ENCODE data around the gene XAB2.
A peak's percentile ranks its signal among the peaks of the same experiment; 100 is the strongest.

Gene XAB2

GRCh38 chr19:7661744-7662538 lies 32.6 kb upstream of the XAB2 start:
- H3K4me1 Mint-ChIP-seq (ENCODE audit: low read depth) = peaks cover 8% of the 10 kb centered on the region
- no peaks in the 10 kb centered on the region for H3K9me3 Mint-ChIP-seq
- no peaks in the 10 kb centered on the region for H3K27me3 Mint-ChIP-seq (ENCODE audit: low read depth)
- H3K4me3 Mint-ChIP-seq = no peak overlapping the region
- DNase-seq (ENCODE audit: low spot score) = no peak
- no peak overlapping the region for H3K27ac Mint-ChIP-seq
- no peaks in the 10 kb centered on the region for H3K36me3 Mint-ChIP-seq (ENCODE audit: low read depth)

DNA sequence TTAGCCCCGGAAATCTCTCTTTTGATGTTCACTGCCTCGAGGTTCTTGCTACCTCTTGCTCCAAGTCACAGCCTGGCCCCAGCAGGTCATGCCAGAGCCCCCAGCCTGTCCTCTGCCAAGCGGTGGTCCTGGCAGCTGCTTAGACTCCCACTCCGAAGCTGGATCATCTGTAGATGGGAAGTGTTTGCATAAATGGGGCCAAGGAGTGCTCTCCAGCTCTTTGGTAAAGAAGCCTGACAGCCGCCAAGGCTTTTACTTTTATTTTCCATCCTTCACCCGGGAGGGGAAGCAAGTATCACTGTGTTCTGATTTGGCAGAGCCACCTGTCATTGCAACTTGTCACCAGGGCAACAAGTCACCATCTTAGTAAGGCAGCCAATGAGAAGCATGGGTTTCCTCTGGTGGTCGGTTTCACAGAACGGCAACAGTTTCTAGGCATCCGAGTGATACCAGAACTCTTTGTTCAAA lies 28.9 kb upstream of the XAB2 start:
- peak overlapping the region; percentile 62 for H3K27ac Mint-ChIP-seq
- H3K9me3 Mint-ChIP-seq = no peaks in the 10 kb centered on the region
- peaks cover 12% of the 10 kb centered on the region for H3K4me1 Mint-ChIP-seq (ENCODE audit: low read depth)
- H3K27me3 Mint-ChIP-seq (ENCODE audit: low read depth) = no peaks in the 10 kb centered on the region
- H3K4me3 Mint-ChIP-seq = peak overlapping the region; percentile 57
- peak; percentile 35 for DNase-seq (ENCODE audit: low spot score)
- H3K36me3 Mint-ChIP-seq (ENCODE audit: low read depth) = no peaks in the 10 kb centered on the region

DNA sequence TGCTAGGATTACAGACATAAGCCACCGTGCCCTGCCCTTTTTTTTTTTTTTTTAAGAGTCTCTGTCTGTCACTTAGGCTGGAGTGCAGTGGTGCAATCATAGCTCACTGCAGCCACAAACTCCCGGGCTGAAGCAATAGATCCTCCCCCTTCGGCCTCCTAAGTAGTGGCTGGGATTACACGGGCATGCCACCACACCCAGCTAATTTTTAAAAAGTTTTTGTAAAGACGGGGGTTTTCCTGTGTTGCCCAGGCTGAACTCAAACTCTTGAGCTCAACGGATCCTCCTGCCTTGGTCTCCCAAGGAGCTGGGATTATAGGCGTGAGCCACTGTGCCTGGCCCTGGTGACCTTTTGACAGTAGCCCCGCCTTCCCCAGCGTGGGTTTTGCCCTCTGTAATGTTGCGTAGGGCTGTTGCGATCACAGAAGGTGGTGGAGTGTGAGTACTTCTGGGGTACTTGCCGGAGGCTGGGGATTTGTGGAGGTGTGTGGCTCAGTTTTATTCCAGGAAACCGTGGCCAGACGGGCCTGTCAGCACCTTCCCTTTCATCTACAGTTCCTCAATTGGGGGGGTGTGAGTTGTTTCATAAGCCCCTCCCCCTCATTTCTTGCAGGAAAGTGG lies 27.9 kb upstream of the XAB2 start:
- Mint-ChIP-seq H3K27ac (no peak overlapping the region), H3K4me1 (ENCODE audit: low read depth) (peaks cover 13% of the 10 kb centered on the region), H3K9me3 (no peaks in the 10 kb centered on the region), H3K36me3 (ENCODE audit: low read depth) (no peaks in the 10 kb centered on the region), H3K4me3 (no peak overlapping the region), H3K27me3 (ENCODE audit: low read depth) (no peaks in the 10 kb centered on the region)
- peak; percentile 42 for DNase-seq (ENCODE audit: low spot score)

- Mint-ChIP-seq H3K9me3 (no peaks in the 10 kb centered on the region), H3K27ac (no peak overlapping the region), H3K27me3 (ENCODE audit: low read depth) (no peaks in the 10 kb centered on the region), H3K36me3 (ENCODE audit: low read depth) (no peaks in the 10 kb centered on the region), H3K4me1 (ENCODE audit: low read depth) (peaks cover 15% of the 10 kb centered on the region), H3K4me3 (no peak overlapping the region)
- no peak for DNase-seq (ENCODE audit: low spot score)
These were observed 26.2 kb upstream of the XAB2 start for GRCh38 chr19:7655581-7655980.

GRCh38 chr19:7654401-7654800 lies 25.1 kb upstream of the XAB2 start:
- Mint-ChIP-seq H3K4me1 (ENCODE audit: low read depth) (peaks cover 15% of the 10 kb centered on the region), H3K9me3 (no peaks in the 10 kb centered on the region), H3K27me3 (ENCODE audit: low read depth) (no peaks in the 10 kb centered on the region), H3K27ac (no peak overlapping the region), H3K36me3 (ENCODE audit: low read depth) (no peaks in the 10 kb centered on the region), H3K4me3 (no peak overlapping the region)
- no peak for DNase-seq (ENCODE audit: low spot score)

- H3K27me3 Mint-ChIP-seq (ENCODE audit: low read depth) = no peaks in the 10 kb centered on the region
- H3K4me1 Mint-ChIP-seq (ENCODE audit: low read depth) = peaks cover 7% of the 10 kb centered on the region
- no peaks in the 10 kb centered on the region for H3K9me3 Mint-ChIP-seq
- peak; percentile 80 for DNase-seq (ENCODE audit: low spot score)
- peak overlapping the region; percentile 76 for H3K4me3 Mint-ChIP-seq
- peaks cover 2% of the 10 kb centered on the region for H3K36me3 Mint-ChIP-seq (ENCODE audit: low read depth)
- H3K27ac Mint-ChIP-seq = peak overlapping the region; percentile 69
These were observed 22.8 kb upstream of the XAB2 start for GRCh38 chr19:7652061-7652641.

GRCh38 chr19:7650148-7650547 lies 20.8 kb upstream of the XAB2 start:
- H3K27me3 Mint-ChIP-seq (ENCODE audit: low read depth) = no peaks in the 10 kb centered on the region
- peaks cover 6% of the 10 kb centered on the region for H3K36me3 Mint-ChIP-seq (ENCODE audit: low read depth)
- H3K4me3 Mint-ChIP-seq = no peak overlapping the region
- no peaks in the 10 kb centered on the region for H3K9me3 Mint-ChIP-seq
- H3K27ac Mint-ChIP-seq = no peak overlapping the region
- peaks cover 7% of the 10 kb centered on the region for H3K4me1 Mint-ChIP-seq (ENCODE audit: low read depth)
- DNase-seq (ENCODE audit: low spot score) = no peak

- H3K9me3 Mint-ChIP-seq = no peaks in the 10 kb centered on the region
- peaks cover 13% of the 10 kb centered on the region for H3K36me3 Mint-ChIP-seq (ENCODE audit: low read depth)
- no peaks in the 10 kb centered on the region for H3K27me3 Mint-ChIP-seq (ENCODE audit: low read depth)
- DNase-seq (ENCODE audit: low spot score) = no peak
- H3K27ac Mint-ChIP-seq = no peak overlapping the region
- no peak overlapping the region for H3K4me3 Mint-ChIP-seq
- H3K4me1 Mint-ChIP-seq (ENCODE audit: low read depth) = peaks cover 7% of the 10 kb centered on the region
These were observed 19.1 kb upstream of the XAB2 start for GRCh38 chr19:7648265-7649014.

- H3K4me3 Mint-ChIP-seq = no peak overlapping the region
- H3K9me3 Mint-ChIP-seq = no peaks in the 10 kb centered on the region
- H3K4me1 Mint-ChIP-seq (ENCODE audit: low read depth) = peaks cover 4% of the 10 kb centered on the region
- H3K36me3 Mint-ChIP-seq (ENCODE audit: low read depth) = peaks cover 19% of the 10 kb centered on the region
- no peak overlapping the region for H3K27ac Mint-ChIP-seq
- DNase-seq (ENCODE audit: low spot score) = no peak
- no peaks in the 10 kb centered on the region for H3K27me3 Mint-ChIP-seq (ENCODE audit: low read depth)
These were observed 17.8 kb upstream of the XAB2 start for GRCh38 chr19:7647156-7647555.

DNA sequence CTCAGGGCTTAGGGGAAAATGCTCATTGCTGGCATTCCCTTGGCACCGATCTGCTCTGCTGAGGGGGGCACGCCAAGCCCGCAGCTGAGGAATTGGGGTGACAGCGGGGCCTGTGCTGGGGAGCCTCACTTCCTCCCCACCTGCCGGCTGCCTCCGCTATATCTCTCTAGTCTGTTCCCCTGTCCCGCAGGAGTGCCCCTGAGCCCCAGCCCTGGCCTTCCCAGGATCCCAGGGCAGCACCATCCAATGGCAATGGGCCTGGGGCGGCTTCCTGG lies 17.0 kb upstream of the XAB2 start:
- Mint-ChIP-seq H3K4me3 (no peak overlapping the region), H3K27me3 (ENCODE audit: low read depth) (no peaks in the 10 kb centered on the region), H3K9me3 (no peaks in the 10 kb centered on the region), H3K36me3 (ENCODE audit: low read depth) (peaks cover 19% of the 10 kb centered on the region), H3K27ac (no peak overlapping the region), H3K4me1 (ENCODE audit: low read depth) (peaks cover 3% of the 10 kb centered on the region)
- no peak for DNase-seq (ENCODE audit: low spot score)

DNA sequence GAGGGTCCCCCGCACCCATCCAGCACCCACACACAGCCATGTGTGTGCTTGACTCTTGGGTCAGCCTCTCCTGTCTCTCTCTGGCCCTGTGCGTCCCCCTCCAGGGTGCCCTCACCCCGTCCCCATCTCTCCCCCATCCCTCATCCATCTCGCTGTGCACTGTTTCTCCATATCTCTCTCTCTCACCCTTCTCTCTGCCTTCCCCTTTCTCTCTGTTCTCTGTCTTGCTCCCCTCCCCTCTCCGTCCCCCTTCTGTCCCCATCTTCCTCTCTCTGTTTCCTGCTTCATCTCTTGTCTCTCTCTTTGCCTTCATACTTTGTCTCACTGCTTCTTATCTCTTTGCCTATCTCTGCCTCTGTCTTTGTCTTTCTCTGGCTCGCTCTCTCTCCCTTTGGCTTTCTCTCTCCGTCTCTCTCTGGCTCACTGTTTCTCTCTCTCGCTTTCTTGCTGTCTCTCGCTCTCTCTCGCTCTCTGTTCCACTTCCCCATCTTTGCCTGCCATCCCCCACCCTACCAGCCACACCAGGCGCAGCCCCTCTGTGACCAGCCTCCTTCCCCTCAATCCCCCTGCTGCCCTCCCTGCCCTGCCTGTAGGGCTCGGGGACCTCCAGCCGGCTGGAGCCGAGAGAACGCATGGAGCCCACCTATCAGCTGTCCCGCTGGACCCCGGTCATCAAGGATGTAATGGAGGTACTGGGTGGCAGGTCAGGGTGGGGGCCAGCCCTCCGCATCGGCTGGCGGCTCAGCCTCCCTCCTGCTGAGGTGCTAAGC lies 16.5 kb upstream of the XAB2 start:
- H3K4me1 Mint-ChIP-seq (ENCODE audit: low read depth) = peaks cover 3% of the 10 kb centered on the region
- H3K27me3 Mint-ChIP-seq (ENCODE audit: low read depth) = no peaks in the 10 kb centered on the region
- DNase-seq (ENCODE audit: low spot score) = no peak
- H3K36me3 Mint-ChIP-seq (ENCODE audit: low read depth) = peaks cover 19% of the 10 kb centered on the region
- H3K27ac Mint-ChIP-seq = peak overlapping the region; percentile 2
- H3K4me3 Mint-ChIP-seq = no peak overlapping the region
- H3K9me3 Mint-ChIP-seq = no peaks in the 10 kb centered on the region

DNA sequence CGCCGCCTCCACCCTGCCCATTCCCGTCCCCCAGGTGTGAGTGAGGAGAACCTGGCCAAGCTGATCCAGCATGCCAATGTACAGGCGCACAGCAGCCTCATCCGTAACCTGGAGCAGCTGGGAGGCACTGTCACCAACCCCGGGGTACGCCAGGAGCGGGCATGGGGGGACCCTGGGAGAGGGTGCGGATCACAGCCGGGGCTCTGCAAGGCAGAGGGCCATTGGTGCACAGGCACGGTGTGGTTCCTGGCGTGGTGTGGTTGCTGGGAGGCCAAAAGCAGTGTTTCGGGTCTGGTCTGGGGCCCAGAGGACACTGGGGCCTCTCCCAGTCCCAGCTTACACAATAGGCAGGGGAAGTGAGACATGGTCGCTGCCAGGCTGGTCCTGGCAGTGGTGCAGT lies 15.8 kb upstream of the XAB2 start:
- Mint-ChIP-seq H3K27me3 (ENCODE audit: low read depth) (no peaks in the 10 kb centered on the region), H3K4me3 (no peak overlapping the region), H3K9me3 (no peaks in the 10 kb centered on the region), H3K27ac (no peak overlapping the region), H3K4me1 (ENCODE audit: low read depth) (peaks cover 3% of the 10 kb centered on the region), H3K36me3 (ENCODE audit: low read depth) (peaks cover 22% of the 10 kb centered on the region)
- no peak for DNase-seq (ENCODE audit: low spot score)

DNA sequence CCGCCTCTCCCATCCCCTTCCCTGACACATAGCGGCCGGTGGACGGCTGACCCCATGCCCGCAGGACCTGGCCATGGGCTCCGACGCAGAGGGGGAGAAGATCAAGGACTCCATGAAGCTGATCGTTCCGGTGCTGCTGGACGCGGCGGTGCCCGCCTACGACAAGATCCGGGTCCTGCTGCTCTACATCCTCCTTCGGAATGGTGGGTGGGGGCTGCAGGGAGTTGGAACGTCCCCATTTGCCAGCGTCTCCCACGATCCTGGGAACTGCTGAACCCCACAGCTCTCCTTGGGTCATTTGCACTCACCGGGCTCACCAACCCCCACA lies 15.2 kb upstream of the XAB2 start:
- Mint-ChIP-seq H3K4me3 (no peak overlapping the region), H3K27me3 (ENCODE audit: low read depth) (no peaks in the 10 kb centered on the region), H3K27ac (no peak overlapping the region), H3K36me3 (ENCODE audit: low read depth) (peaks cover 29% of the 10 kb centered on the region), H3K4me1 (ENCODE audit: low read depth) (peaks cover 7% of the 10 kb centered on the region), H3K9me3 (no peaks in the 10 kb centered on the region)
- no peak for DNase-seq (ENCODE audit: low spot score)
